A549 (cell line): ENCODE results near the gene TMEM266.

Source experiments
- BHLHE40 ChIP-seq: IDR thresholded peaks from 2 replicates; pipeline ENCODE4 v1.6.1; 2012; ENCODE audit warnings: low read depth, low read length, inconsistent platforms
- CTCF ChIP-seq: fragments of >200 bp; sonication (Bioruptor Twin); formaldehyde crosslinking; IDR thresholded peaks from 3 replicates; pipeline ENCODE4 v1.5.1; 2016
- EP300 ChIP-seq, 2 experiments: fragments of >200 bp; sonication (Bioruptor Twin); formaldehyde crosslinking; IDR thresholded peaks; 2 replicates in 1 of 2; 3 replicates in 1 of 2; pipeline ENCODE4 v1.6.1; 2016 to 2017
- PBX3 ChIP-seq: IDR thresholded peaks from 2 replicates; pipeline ENCODE4 v1.6.1; 2012
- POLR2A ChIP-seq: IDR thresholded peaks from 2 replicates; pipeline ENCODE4 v1.6.1; 2012; ENCODE audit warnings: mild to moderate bottlenecking, low read length
- REST ChIP-seq: fragments of 200-600 bp; sonication (generic); IDR thresholded peaks from 2 replicates; pipeline ENCODE4 v1.6.1; 2016; ENCODE audit warnings: antibody characterized with exemption, mild to moderate bottlenecking, moderate library complexity
- RFX5 ChIP-seq: fragments of 450-650 bp; IDR thresholded peaks from 2 replicates; pipeline ENCODE4 v1.7.1; 2014; ENCODE audit warnings: antibody characterized with exemption, mild to moderate bottlenecking, moderate library complexity
- TF ChIP-seq, protein P1 (sequence below): fragments of >200 bp; sonication (Bioruptor Twin); formaldehyde crosslinking; IDR thresholded peaks from 3 replicates; pipeline ENCODE4 v1.6.1; 2016

- TF ChIP-seq CTCF (no peak), PBX3 (no peak), BHLHE40 (no peak), REST (no peak), RFX5 (no peak), EP300 (IDR thresholded peaks at IDR 0.05) (no peak), POLR2A (no peak)
- TF ChIP-seq, protein P1, sequence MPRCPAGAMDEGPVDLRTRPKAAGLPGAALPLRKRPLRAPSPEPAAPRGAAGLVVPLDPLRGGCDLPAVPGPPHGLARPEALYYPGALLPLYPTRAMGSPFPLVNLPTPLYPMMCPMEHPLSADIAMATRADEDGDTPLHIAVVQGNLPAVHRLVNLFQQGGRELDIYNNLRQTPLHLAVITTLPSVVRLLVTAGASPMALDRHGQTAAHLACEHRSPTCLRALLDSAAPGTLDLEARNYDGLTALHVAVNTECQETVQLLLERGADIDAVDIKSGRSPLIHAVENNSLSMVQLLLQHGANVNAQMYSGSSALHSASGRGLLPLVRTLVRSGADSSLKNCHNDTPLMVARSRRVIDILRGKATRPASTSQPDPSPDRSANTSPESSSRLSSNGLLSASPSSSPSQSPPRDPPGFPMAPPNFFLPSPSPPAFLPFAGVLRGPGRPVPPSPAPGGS: no peak
Measured at GRCh38 chr15:76236350-76236749, 176.6 kb downstream of the TMEM266 start.
